ENCODE results near the gene KCNE2.

- TF ChIP-seq CTCF (IDR thresholded peaks at IDR 0.05; ENCODE audit: poor library complexity), result no peak
- no peak for TF ChIP-seq EZH2 (IDR thresholded peaks at IDR 0.05; ENCODE audit: borderline replicate concordance)
Observed at GRCh38 chr21:34343347-34343746, 20.5 kb upstream of the KCNE2 start.
